ENCODE measurements around the gene ALG12.

DNA sequence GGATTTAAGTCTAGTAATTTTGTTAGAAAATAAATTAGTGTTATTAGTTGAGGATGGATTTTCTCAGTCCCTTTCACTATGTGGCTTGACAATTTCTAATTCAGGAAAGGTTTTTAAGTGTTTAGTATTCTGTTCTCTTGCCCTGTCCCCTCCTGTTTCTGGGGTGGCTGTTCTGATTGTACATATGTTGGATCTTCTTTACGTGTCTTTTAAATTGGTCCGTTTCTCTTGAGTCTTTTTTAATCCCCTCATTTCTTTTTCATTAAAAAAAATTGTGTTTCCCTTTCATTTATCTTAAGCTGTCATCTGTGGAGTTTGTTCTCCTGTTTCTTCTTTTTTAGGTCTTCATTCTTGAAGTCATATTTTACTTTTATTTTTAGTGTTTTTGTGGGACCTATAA lies 52.1 kb downstream of the ALG12 start:
- TF ChIP-seq, protein P1, sequence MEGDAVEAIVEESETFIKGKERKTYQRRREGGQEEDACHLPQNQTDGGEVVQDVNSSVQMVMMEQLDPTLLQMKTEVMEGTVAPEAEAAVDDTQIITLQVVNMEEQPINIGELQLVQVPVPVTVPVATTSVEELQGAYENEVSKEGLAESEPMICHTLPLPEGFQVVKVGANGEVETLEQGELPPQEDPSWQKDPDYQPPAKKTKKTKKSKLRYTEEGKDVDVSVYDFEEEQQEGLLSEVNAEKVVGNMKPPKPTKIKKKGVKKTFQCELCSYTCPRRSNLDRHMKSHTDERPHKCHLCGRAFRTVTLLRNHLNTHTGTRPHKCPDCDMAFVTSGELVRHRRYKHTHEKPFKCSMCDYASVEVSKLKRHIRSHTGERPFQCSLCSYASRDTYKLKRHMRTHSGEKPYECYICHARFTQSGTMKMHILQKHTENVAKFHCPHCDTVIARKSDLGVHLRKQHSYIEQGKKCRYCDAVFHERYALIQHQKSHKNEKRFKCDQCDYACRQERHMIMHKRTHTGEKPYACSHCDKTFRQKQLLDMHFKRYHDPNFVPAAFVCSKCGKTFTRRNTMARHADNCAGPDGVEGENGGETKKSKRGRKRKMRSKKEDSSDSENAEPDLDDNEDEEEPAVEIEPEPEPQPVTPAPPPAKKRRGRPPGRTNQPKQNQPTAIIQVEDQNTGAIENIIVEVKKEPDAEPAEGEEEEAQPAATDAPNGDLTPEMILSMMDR (IDR thresholded peaks at IDR 0.05): no peak
- TF ChIP-seq POLR2A (IDR thresholded peaks at IDR 0.05): no peak

Data from Peyer's patch (tissue), 4 donors.